HepG2 (cell line): Measurements from ENCODE around the gene THADA. TPM values are rescaled to one million over a fixed set of nuclear protein-coding genes. Genes with fewer than 3 reads are reported as not detected.
A peak's percentile ranks its signal among the peaks of the same experiment; 100 is the strongest.

ENCODE experiments used
- DR1 ChIP-seq: sonication (generic); formaldehyde crosslinking; IDR thresholded peaks from 2 replicates; pipeline ENCODE4 v1.8.0; 2021; ENCODE audit warnings: mild to moderate bottlenecking, missing genetic modification reagents, inconsistent platforms
- ELF3 ChIP-seq: IDR thresholded peaks from 2 replicates; pipeline ENCODE4 v1.6.1; 2016; ENCODE audit warnings: missing genetic modification reagents, missing compliant biosample characterization
- GFI1 ChIP-seq: sonication (generic); formaldehyde crosslinking; IDR thresholded peaks from 2 replicates; pipeline ENCODE4 v1.5.0; 2020; ENCODE audit warnings: missing genetic modification reagents, mild to moderate bottlenecking, borderline replicate concordance
- KDM1A ChIP-seq: IDR thresholded peaks from 2 replicates; pipeline ENCODE4 v1.6.1; 2016; ENCODE audit warnings: missing compliant biosample characterization
- NAIF1 ChIP-seq: sonication (generic); formaldehyde crosslinking; IDR thresholded peaks from 2 replicates; pipeline ENCODE4 v1.5.0; 2020; ENCODE audit warnings: mild to moderate bottlenecking, missing genetic modification reagents, borderline replicate concordance
- NCOA2 ChIP-seq: sonication (generic); formaldehyde crosslinking; IDR thresholded peaks from 2 replicates; pipeline ENCODE4 v1.8.0; 2022; ENCODE audit warnings: inconsistent platforms
- RCOR2 ChIP-seq: IDR thresholded peaks from 2 replicates; pipeline ENCODE4 v1.6.1; 2016; ENCODE audit warnings: missing biosample characterization, missing genetic modification reagents
- SP5 ChIP-seq: IDR thresholded peaks from 2 replicates; pipeline ENCODE4 v1.6.1; 2016; ENCODE audit warnings: low read depth, borderline replicate concordance
- THAP11 ChIP-seq: IDR thresholded peaks from 2 replicates; pipeline ENCODE4 v1.6.1; 2016; ENCODE audit warnings: missing biosample characterization, missing genetic modification reagents
- ZNF772 ChIP-seq: sonication (generic); formaldehyde crosslinking; IDR thresholded peaks from 2 replicates; pipeline ENCODE4 v1.5.0; 2020; ENCODE audit warnings: mild to moderate bottlenecking, missing genetic modification reagents
- ZNF776 ChIP-seq: sonication (generic); formaldehyde crosslinking; IDR thresholded peaks from 2 replicates; pipeline ENCODE4 v1.4.0; 2020; ENCODE audit warnings: mild to moderate bottlenecking, missing genetic modification reagents
- polyA plus RNA-seq, 8 experiments: library from polyadenylated mRNA; depleted of rRNA in 3 of 8; stranded (reverse) in 7 of 8; unstranded in 1 of 8; fragments of >200 nt; fragmentation: Illumina TruSeq in 4 of 8; extraction: Trizol in 4 of 8; gene quantifications; 2 replicates each; pipeline versions ENCODE4 v1.2.1 to v1.2.3, GENCODE V29; 2011 to 2016; ENCODE audit warnings: low read depth in 4 of 8, missing spikeins in 1 of 8, mixed read lengths in 1 of 8; ENCODE audit not compliant: insufficient read depth in 1 of 8
- total RNA-seq, 5 experiments: library from RNA; depleted of rRNA; stranded (reverse); fragments of >200 nt; fragmentation: Illumina TruSeq; extraction: Trizol; gene quantifications; 2 replicates each; pipeline ENCODE4 v1.2.3, GENCODE V29; 2016; ENCODE audit warnings: low read depth in 1 of 5
- TF ChIP-seq, protein P1 (sequence below): IDR thresholded peaks from 2 replicates; pipeline ENCODE4 v1.6.1; 2016; ENCODE audit warnings: low read depth, missing genetic modification reagents, missing compliant biosample characterization
- TF ChIP-seq, protein P2 (sequence below): sonication (generic); formaldehyde crosslinking; IDR thresholded peaks from 2 replicates; pipeline ENCODE4 v1.8.0; 2022; ENCODE audit warnings: missing genetic modification reagents, mild to moderate bottlenecking, borderline replicate concordance
- TF ChIP-seq, protein P3 (sequence below): sonication (generic); formaldehyde crosslinking; IDR thresholded peaks from 2 replicates; pipeline ENCODE4 v1.5.1; 2020; ENCODE audit warnings: mild to moderate bottlenecking, missing genetic modification reagents, borderline replicate concordance
- TF ChIP-seq, protein P4 (sequence below): sonication (generic); formaldehyde crosslinking; IDR thresholded peaks from 2 replicates; pipeline ENCODE4 v1.8.0; 2022; ENCODE audit warnings: low read depth, missing genetic modification reagents
- TF ChIP-seq, protein P5 (sequence below): sonication (generic); formaldehyde crosslinking; IDR thresholded peaks from 2 replicates; pipeline ENCODE4 v1.4.0; 2020; ENCODE audit warnings: missing genetic modification reagents
- TF ChIP-seq, protein P6 (sequence below): sonication (generic); formaldehyde crosslinking; IDR thresholded peaks from 2 replicates; pipeline ENCODE4 v1.4.0; 2020; ENCODE audit warnings: mild to moderate bottlenecking, missing genetic modification reagents

THADA gene
- total and polyA plus RNA-seq, 2 of the 13 experiments (the other 11 are each of a cell fraction or from before 2014, with no cell fraction given), result 12.7 to 21.7 TPM

DNA sequence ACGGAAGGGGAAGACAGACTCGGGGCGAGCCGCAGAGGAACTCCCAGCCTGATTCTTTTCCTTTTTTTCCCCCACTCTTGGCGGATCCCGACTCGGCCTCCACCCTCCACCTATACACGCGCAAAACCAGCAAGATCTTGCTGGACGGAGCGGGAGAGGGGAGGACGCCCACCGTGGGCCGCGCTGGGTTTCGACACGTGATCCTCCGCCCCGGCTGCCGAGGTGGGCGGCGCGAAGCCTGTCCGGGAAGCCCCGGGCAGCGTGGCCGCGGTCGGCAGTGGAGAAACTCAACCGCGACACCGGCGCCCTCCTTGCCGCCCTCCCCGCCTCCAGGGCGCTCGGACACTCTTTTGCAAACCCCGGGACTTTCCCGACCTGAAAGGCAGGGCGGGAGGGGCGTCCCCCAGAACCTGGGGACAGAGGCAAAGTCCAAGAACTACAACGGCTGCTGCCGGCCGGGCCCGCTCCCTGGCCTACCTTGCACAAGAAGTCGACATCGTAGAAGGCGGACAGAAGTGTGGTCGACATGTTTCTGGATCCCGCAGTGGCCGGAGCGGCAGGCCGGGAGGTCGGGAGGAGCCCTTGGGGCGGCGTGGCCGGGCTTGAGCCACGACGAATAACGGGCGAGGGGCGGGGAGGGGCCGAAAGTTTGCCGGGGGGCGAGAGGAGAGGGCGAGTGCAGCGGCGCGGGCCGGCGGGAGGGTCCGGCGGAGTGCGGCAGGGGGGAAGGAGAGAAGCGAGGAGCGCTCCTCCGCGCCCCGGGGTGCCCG is 369.9 kb downstream of the THADA start (continued):
- TF ChIP-seq, protein P1, sequence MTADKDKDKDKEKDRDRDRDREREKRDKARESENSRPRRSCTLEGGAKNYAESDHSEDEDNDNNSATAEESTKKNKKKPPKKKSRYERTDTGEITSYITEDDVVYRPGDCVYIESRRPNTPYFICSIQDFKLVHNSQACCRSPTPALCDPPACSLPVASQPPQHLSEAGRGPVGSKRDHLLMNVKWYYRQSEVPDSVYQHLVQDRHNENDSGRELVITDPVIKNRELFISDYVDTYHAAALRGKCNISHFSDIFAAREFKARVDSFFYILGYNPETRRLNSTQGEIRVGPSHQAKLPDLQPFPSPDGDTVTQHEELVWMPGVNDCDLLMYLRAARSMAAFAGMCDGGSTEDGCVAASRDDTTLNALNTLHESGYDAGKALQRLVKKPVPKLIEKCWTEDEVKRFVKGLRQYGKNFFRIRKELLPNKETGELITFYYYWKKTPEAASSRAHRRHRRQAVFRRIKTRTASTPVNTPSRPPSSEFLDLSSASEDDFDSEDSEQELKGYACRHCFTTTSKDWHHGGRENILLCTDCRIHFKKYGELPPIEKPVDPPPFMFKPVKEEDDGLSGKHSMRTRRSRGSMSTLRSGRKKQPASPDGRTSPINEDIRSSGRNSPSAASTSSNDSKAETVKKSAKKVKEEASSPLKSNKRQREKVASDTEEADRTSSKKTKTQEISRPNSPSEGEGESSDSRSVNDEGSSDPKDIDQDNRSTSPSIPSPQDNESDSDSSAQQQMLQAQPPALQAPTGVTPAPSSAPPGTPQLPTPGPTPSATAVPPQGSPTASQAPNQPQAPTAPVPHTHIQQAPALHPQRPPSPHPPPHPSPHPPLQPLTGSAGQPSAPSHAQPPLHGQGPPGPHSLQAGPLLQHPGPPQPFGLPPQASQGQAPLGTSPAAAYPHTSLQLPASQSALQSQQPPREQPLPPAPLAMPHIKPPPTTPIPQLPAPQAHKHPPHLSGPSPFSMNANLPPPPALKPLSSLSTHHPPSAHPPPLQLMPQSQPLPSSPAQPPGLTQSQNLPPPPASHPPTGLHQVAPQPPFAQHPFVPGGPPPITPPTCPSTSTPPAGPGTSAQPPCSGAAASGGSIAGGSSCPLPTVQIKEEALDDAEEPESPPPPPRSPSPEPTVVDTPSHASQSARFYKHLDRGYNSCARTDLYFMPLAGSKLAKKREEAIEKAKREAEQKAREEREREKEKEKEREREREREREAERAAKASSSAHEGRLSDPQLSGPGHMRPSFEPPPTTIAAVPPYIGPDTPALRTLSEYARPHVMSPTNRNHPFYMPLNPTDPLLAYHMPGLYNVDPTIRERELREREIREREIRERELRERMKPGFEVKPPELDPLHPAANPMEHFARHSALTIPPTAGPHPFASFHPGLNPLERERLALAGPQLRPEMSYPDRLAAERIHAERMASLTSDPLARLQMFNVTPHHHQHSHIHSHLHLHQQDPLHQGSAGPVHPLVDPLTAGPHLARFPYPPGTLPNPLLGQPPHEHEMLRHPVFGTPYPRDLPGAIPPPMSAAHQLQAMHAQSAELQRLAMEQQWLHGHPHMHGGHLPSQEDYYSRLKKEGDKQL (CRISPR knock-in tag), result no peak
- TF ChIP-seq GFI1 (CRISPR knock-in tag) (no peak), THAP11 (CRISPR knock-in tag) (no peak), ZNF776 (CRISPR knock-in tag) (0 out of 2 replicates have a peak, but pooled peaks have one; percentile 3), DR1 (CRISPR knock-in tag) (0 out of 2 replicates have a peak, but pooled peaks have one; percentile 14), ZNF772 (0 out of 2 replicates have a peak, but pooled peaks have one; percentile 5), ELF3 (CRISPR knock-in tag) (peak; percentile 27; the same call in 1 of the 2 replicates), NAIF1 (CRISPR knock-in tag) (0 out of 2 replicates have a peak, but pooled peaks have one; percentile 12), KDM1A (CRISPR knock-in tag) (no peak), SP5 (CRISPR knock-in tag) (no peak; the same call in 1 of the 2 replicates), NCOA2 (CRISPR knock-in tag) (no peak), RCOR2 (peak; percentile 42; the same call in 1 of the 2 replicates)
- TF ChIP-seq, protein P2, sequence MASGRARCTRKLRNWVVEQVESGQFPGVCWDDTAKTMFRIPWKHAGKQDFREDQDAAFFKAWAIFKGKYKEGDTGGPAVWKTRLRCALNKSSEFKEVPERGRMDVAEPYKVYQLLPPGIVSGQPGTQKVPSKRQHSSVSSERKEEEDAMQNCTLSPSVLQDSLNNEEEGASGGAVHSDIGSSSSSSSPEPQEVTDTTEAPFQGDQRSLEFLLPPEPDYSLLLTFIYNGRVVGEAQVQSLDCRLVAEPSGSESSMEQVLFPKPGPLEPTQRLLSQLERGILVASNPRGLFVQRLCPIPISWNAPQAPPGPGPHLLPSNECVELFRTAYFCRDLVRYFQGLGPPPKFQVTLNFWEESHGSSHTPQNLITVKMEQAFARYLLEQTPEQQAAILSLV (CRISPR knock-in tag), result peak; percentile 75; the same call in 1 of the 2 replicates
- TF ChIP-seq, protein P3, sequence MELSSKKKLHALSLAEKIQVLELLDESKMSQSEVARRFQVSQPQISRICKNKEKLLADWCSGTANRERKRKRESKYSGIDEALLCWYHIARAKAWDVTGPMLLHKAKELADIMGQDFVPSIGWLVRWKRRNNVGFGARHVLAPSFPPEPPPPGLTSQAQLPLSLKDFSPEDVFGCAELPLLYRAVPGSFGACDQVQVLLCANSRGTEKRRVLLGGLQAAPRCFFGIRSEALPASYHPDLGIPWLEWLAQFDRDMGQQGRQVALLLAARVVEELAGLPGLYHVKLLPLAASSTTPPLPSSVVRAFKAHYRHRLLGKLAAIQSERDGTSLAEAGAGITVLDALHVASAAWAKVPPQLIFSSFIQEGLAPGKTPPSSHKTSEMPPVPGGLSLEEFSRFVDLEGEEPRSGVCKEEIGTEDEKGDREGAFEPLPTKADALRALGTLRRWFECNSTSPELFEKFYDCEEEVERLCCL, result no peak
- TF ChIP-seq, protein P4, sequence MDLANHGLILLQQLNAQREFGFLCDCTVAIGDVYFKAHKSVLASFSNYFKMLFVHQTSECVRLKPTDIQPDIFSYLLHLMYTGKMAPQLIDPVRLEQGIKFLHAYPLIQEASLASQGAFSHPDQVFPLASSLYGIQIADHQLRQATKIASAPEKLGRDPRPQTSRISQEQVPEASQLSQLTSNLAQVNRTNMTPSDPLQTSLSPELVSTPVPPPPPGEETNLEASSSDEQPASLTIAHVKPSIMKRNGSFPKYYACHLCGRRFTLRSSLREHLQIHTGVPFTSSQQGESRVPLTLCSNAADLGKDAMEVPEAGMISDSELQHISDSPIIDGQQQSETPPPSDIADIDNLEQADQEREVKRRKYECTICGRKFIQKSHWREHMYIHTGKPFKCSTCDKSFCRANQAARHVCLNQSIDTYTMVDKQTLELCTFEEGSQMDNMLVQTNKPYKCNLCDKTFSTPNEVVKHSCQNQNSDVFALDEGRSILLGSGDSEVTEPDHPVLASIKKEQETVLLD (CRISPR knock-in tag), result no peak; the same call in 1 of the 2 replicates
- TF ChIP-seq, protein P5, sequence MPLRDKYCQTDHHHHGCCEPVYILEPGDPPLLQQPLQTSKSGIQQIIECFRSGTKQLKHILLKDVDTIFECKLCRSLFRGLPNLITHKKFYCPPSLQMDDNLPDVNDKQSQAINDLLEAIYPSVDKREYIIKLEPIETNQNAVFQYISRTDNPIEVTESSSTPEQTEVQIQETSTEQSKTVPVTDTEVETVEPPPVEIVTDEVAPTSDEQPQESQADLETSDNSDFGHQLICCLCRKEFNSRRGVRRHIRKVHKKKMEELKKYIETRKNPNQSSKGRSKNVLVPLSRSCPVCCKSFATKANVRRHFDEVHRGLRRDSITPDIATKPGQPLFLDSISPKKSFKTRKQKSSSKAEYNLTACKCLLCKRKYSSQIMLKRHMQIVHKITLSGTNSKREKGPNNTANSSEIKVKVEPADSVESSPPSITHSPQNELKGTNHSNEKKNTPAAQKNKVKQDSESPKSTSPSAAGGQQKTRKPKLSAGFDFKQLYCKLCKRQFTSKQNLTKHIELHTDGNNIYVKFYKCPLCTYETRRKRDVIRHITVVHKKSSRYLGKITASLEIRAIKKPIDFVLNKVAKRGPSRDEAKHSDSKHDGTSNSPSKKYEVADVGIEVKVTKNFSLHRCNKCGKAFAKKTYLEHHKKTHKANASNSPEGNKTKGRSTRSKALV (CRISPR knock-in tag), result no peak
- TF ChIP-seq, protein P6, sequence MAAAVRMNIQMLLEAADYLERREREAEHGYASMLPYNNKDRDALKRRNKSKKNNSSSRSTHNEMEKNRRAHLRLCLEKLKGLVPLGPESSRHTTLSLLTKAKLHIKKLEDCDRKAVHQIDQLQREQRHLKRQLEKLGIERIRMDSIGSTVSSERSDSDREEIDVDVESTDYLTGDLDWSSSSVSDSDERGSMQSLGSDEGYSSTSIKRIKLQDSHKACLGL (CRISPR knock-in tag), result peak; percentile 74
